HG03520 (cell line): Measurements from ENCODE around the gene ZCCHC14.
"Not testable (repeated sequence)": the region's sequence is repeated elsewhere in the genome, so short reads cannot be mapped to it uniquely, and the experiment has no call there.

Source experiments
- ATAC-seq: cut with Tn5 transposase; IDR thresholded peaks from one replicate; pipeline ENCODE4 v1.9.1; 2021; ENCODE audit warnings: mild to moderate bottlenecking, moderate library complexity; ENCODE audit not compliant: unreplicated experiment

The ZCCHC14 gene

GRCh38 chr16:87388818-87389134 lies 104.0 kb downstream of the ZCCHC14 start:
- no peak for ATAC-seq

GRCh38 chr16:87387942-87388817 lies 104.6 kb downstream of the ZCCHC14 start:
- ATAC-seq, result peak; percentile 50

- ATAC-seq, result not testable (repeated sequence)
These were observed 108.0 kb downstream of the ZCCHC14 start for GRCh38 chr16:87384875-87385167.

- peak; percentile 3 for ATAC-seq
These were observed 108.5 kb downstream of the ZCCHC14 start for GRCh38 chr16:87384162-87384874.

GRCh38 chr16:87383505-87384161 lies 109.2 kb downstream of the ZCCHC14 start, which contains the start of gene FBXO31:
FBXO31 (minus strand) TSS chr16:87383776; CDS start chr16:87383744, 32 bp downstream.
- peak; percentile 38 for ATAC-seq

- no peak for ATAC-seq
These were observed 110.6 kb downstream of the ZCCHC14 start for GRCh38 chr16:87382023-87382785.

- no peak for ATAC-seq
These were observed 111.9 kb downstream of the ZCCHC14 start for GRCh38 chr16:87380881-87381280.

GRCh38 chr16:87380403-87380802 lies 112.4 kb downstream of the ZCCHC14 start:
- no peak for ATAC-seq

GRCh38 chr16:87379312-87379752 lies 113.5 kb downstream of the ZCCHC14 start:
- not testable (repeated sequence) for ATAC-seq

GRCh38 chr16:87376660-87377059 lies 116.2 kb downstream of the ZCCHC14 start:
- ATAC-seq, result no peak

GRCh38 chr16:87375426-87376135 lies 117.2 kb downstream of the ZCCHC14 start:
- ATAC-seq, result no peak

GRCh38 chr16:87374313-87374712 lies 118.5 kb downstream of the ZCCHC14 start:
- no peak for ATAC-seq

- ATAC-seq, result no peak
These were observed 120.5 kb downstream of the ZCCHC14 start for GRCh38 chr16:87372305-87372704.

GRCh38 chr16:87371261-87371866 lies 121.5 kb downstream of the ZCCHC14 start:
- ATAC-seq, result no peak

- no peak for ATAC-seq
These were observed 122.8 kb downstream of the ZCCHC14 start for GRCh38 chr16:87369796-87370719.

GRCh38 chr16:87369117-87369765 lies 123.6 kb downstream of the ZCCHC14 start:
- ATAC-seq, result no peak

- no peak for ATAC-seq
These were observed 124.6 kb downstream of the ZCCHC14 start for GRCh38 chr16:87368029-87368770.

- ATAC-seq, result no peak
These were observed 125.3 kb downstream of the ZCCHC14 start for GRCh38 chr16:87367529-87367928.
